Endothelial cell of umbilical vein (primary cell): ENCODE results near the gene DAB2IP. TPM values are rescaled to one million over a fixed set of nuclear protein-coding genes. Genes with fewer than 3 reads are reported as not detected.

ENCODE experiments used
- BruUV-seq: library from RNA; stranded (reverse); fragments of 400-500 nt; replicated peaks from 2 replicates; lab custom pipeline; 2021; lab: Mats Ljungman, UMichigan
- CTCF ChIA-PET: fragments of 300-600, 350-600 bp; sonication (Branson Sonifier 250); formaldehyde crosslinking; loops from one replicate; lab custom pipeline; 2021; ENCODE audit warnings: antibody characterized with exemption, inconsistent platforms; lab: Charles Lee
- POLR2A ChIA-PET: fragments of 300-600, 350-600 bp; sonication (Branson Sonifier 250); formaldehyde crosslinking; loops from one replicate; lab custom pipeline; 2021; ENCODE audit warnings: antibody characterized with exemption, inconsistent platforms; lab: Charles Lee
- DNase-seq: peaks from one replicate; pipeline ENCODE4 v3.0.0-alpha.2; 2011; ENCODE audit warnings: low read depth, low spot score
- FAIRE-seq: peaks from 2 replicates; lab custom pipeline; 2011; peaks lifted over from hg19 to GRCh38; lab: Jason Lieb, UNC
- H2AFZ ChIP-seq: 2 replicates; pipeline ENCODE4 v1.6.0; 2012; ENCODE audit warnings: low read depth, low read length, control low read depth, inconsistent platforms
- H3K27ac ChIP-seq: 2 replicates; pipeline ENCODE4 v1.5.1; 2011; ENCODE audit warnings: low read depth, mild to moderate bottlenecking, control low read depth, low read length, moderate library complexity; ENCODE audit not compliant: insufficient read depth
- H3K27me3 ChIP-seq, 2 experiments: 2 replicates each; pipeline versions ENCODE4 v1.6.0 to v1.6.1; 2011; ENCODE audit warnings: low read length in 2 of 2, mixed read lengths in 1 of 2; ENCODE audit not compliant: control insufficient read depth in 2 of 2, insufficient read depth in 2 of 2
- H3K36me3 ChIP-seq, 2 experiments: 2 replicates in 1 of 2; 3 replicates in 1 of 2; pipeline ENCODE4 v1.5.1; 2011; ENCODE audit warnings: low read length in 2 of 2, mild to moderate bottlenecking in 1 of 2, moderate library complexity in 1 of 2; ENCODE audit not compliant: control insufficient read depth in 2 of 2, insufficient read depth in 2 of 2; ENCODE audit errors: extremely low read depth in 1 of 2
- H3K4me1 ChIP-seq: 3 replicates; pipeline ENCODE4 v1.5.1; 2011; ENCODE audit warnings: mild to moderate bottlenecking, low read length; ENCODE audit not compliant: control insufficient read depth, insufficient read depth; ENCODE audit errors: extremely low read depth
- H3K4me2 ChIP-seq: 2 replicates; pipeline ENCODE4 v1.6.1; 2011; ENCODE audit warnings: low read length, control low read depth, mixed read lengths; ENCODE audit not compliant: insufficient read depth
- H3K4me3 ChIP-seq, 3 experiments: fragments of 200-600 bp in 1 of 3; sonication (generic), shearing (Covaris generic) in 1 of 3; replicated peaks in 1 of 3; 2 replicates each; pipeline ENCODE4 v1.5.1; 2011 to 2016; ENCODE audit warnings: control low read depth in 3 of 3, low read length in 3 of 3, mild to moderate bottlenecking in 2 of 3, inconsistent platforms in 1 of 3, low read depth in 1 of 3, moderate library complexity in 1 of 3; ENCODE audit not compliant: insufficient read depth in 1 of 3
- H3K79me2 ChIP-seq: 2 replicates; pipeline ENCODE4 v1.6.0; 2012; ENCODE audit warnings: low read length, inconsistent platforms; ENCODE audit not compliant: control insufficient read depth, insufficient read depth
- H3K9ac ChIP-seq: replicated peaks from 2 replicates; pipeline ENCODE3; 2011; ENCODE audit warnings: low read length, control low read depth; ENCODE audit not compliant: insufficient read depth; ENCODE audit errors: extremely low read depth
- H3K9me1 ChIP-seq: replicated peaks from 3 replicates; pipeline ENCODE4 v1.6.0; 2011; ENCODE audit warnings: mild to moderate bottlenecking, low read length; ENCODE audit not compliant: control insufficient read depth, insufficient read depth; ENCODE audit errors: extremely low read depth
- H3K9me3 ChIP-seq: replicated peaks from 2 replicates; pipeline ENCODE4 v1.5.1; 2012; ENCODE audit warnings: low read length, inconsistent platforms; ENCODE audit not compliant: control insufficient read depth, insufficient read depth
- H4K20me1 ChIP-seq: replicated peaks from 2 replicates; pipeline ENCODE3; 2011; ENCODE audit warnings: mild to moderate bottlenecking, low read length; ENCODE audit not compliant: control insufficient read depth, insufficient read depth; ENCODE audit errors: extremely low read depth
- GATA2 ChIP-seq: IDR thresholded peaks from 2 replicates; pipeline ENCODE4 v1.7.0; 2011; ENCODE audit warnings: low read depth, mild to moderate bottlenecking, moderate library complexity, mixed read lengths, low read length; ENCODE audit not compliant: insufficient read length, insufficient read depth
- JUN ChIP-seq: IDR thresholded peaks from 2 replicates; pipeline ENCODE4 v1.6.1; 2011; ENCODE audit warnings: borderline replicate concordance, low read depth; ENCODE audit not compliant: insufficient read length, insufficient read depth
- MYC ChIP-seq: IDR thresholded peaks from one replicate; pipeline ENCODE4 v1.6.1; 2011; ENCODE audit warnings: mild to moderate bottlenecking, low read depth, low read length
- POLR2A ChIP-seq: IDR thresholded peaks from 2 replicates; pipeline ENCODE4 v1.6.1; 2012; ENCODE audit warnings: low read depth, mild to moderate bottlenecking, control low read depth, low read length
- POLR2AphosphoS5 ChIP-seq: IDR thresholded peaks from 2 replicates; pipeline ENCODE4 v1.6.1; 2012; ENCODE audit warnings: low read depth, mild to moderate bottlenecking, control low read depth, low read length, moderate library complexity; ENCODE audit not compliant: insufficient read depth
- dilution Hi-C: fragments of 300-500 bp; cut with MboI; formaldehyde crosslinking; loops from one replicate; pipeline ENCODE4 v1.15.0; 2019; ENCODE audit warnings: low sequenced_read_pairs; ENCODE audit not compliant: extremely low pct_ligation_motif_present
- intact Hi-C: fragments of 100-400 bp; cut with micrococcal nuclease; formaldehyde crosslinking; loops from one replicate; pipeline ENCODE4 v1.10.0; 2022
- polyA plus RNA-seq, 4 experiments: library from polyadenylated mRNA; depleted of rRNA in 3 of 4; stranded (reverse) in 3 of 4; unstranded in 1 of 4; fragments of >200 nt; gene quantifications; 2 replicates each; pipeline versions ENCODE4 v1.2.1 to v1.2.3, GENCODE V29; 2011 to 2012; ENCODE audit warnings: missing spikeins in 1 of 4
- total RNA-seq: library from RNA; stranded (reverse); gene quantifications from 2 replicates; pipeline ENCODE4 v1.2.3, GENCODE V29; 2021
- TF ChIP-seq, protein P1 (sequence below): IDR thresholded peaks from 2 replicates; pipeline ENCODE4 v1.6.1; 2011; ENCODE audit not compliant: insufficient read depth, insufficient read length
- TF ChIP-seq, protein P2 (sequence below), 2 donors: IDR thresholded peaks; 1 replicate in 1 of 2; 2 replicates in 1 of 2; pipeline ENCODE4 v1.5.1; 2011; ENCODE audit warnings: low read length in 2 of 2, mild to moderate bottlenecking in 2 of 2, moderate library complexity in 2 of 2, control low read depth in 1 of 2, inconsistent platforms in 1 of 2, low read depth in 1 of 2; ENCODE audit not compliant: insufficient read depth in 1 of 2; ENCODE audit errors: extremely low read depth in 1 of 2

DAB2IP gene
- total and polyA plus RNA-seq, 2 donors (not counting 3 experiments of a cell fraction or from before 2014, with no cell fraction given), result 29.2 to 53.6 TPM

DNA sequence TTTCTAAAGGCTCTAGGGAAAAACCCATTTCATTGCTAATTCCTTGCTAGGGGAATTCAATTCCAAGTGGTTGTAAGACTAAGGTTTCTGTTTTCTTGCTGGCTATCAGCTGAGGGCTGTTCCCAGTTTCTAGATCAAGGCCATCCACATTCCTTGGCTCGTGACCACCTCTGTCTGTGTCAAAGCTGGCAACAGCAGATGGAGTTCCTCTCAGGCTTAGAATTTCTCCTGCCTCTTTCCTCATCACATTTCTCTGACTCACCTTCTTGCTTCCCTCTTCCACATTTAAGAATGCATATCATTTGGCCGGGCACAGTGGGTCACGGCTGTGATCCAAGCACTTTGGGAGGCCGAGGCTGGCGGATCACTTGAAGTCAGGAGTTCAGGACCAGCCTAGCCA is 19.0 kb downstream of the DAB2IP start:
- no peak for FAIRE-seq
- no peaks in the 10 kb centered on the region for H3K36me3 ChIP-seq
- no peak overlapping the region for H3K4me3 ChIP-seq
- DNase-seq, result no peak
- no peak for TF ChIP-seq GATA2
- TF ChIP-seq, protein P1, sequence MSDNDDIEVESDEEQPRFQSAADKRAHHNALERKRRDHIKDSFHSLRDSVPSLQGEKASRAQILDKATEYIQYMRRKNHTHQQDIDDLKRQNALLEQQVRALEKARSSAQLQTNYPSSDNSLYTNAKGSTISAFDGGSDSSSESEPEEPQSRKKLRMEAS, result no peak
- no peak for TF ChIP-seq POLR2AphosphoS5
- no peak for TF ChIP-seq JUN
- no peaks in the 10 kb centered on the region for H3K79me2 ChIP-seq
- no peaks in the 10 kb centered on the region for H3K9me1 ChIP-seq
- no peak overlapping the region for H3K27ac ChIP-seq
- no peak overlapping the region for H3K9ac ChIP-seq
- H4K20me1 ChIP-seq, result no peaks in the 10 kb centered on the region
- ChIA-PET CTCF (interaction anchor here (1.7 kb wide), 1 partner anchor 13 kb away, joined by 7 read pairs; no protein-coding TSS in a partner anchor), POLR2A (no interaction called here)
- H2AFZ ChIP-seq, result no peak overlapping the region
- dilution Hi-C loops (no loop called here), intact Hi-C loops (no loop called here)
- H3K4me2 ChIP-seq, result no peak overlapping the region
- no peaks in the 10 kb centered on the region for H3K9me3 ChIP-seq
- H3K27me3 ChIP-seq, result no peaks in the 10 kb centered on the region
- BruUV-seq, result no TSS peak
- H3K4me1 ChIP-seq, result peaks cover 7% of the 10 kb centered on the region

DNA sequence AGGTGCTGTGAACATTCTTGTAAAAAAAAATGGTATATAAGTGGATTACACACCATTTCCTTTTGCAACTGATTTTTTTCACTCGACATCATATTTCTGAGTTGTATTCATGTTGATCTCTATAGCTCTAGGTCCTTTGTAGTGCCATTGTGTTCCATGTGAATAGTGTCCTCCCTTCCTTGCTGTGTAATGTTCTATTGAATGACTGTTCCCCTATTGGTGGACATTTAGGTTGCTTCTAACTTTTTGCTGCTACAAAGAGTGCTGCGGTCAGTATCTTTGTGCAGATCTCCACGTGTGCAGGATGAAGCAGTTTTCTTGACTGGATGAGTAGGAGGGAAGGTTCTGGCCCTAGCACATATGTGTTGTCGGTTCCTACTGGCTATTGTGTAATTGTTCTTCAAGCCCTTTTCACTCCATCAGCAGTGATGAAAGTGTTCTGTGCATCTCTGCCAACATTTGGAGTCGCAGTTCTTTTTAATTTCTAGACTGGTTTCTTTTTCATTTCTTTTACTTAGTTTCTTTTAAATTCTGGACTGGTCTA is 20.2 kb downstream of the DAB2IP start:
- Histone ChIP-seq H3K9ac (no peak overlapping the region), H3K4me2 (no peak overlapping the region), H3K9me1 (no peaks in the 10 kb centered on the region), H3K36me3 (no peaks in the 10 kb centered on the region), H3K9me3 (no peaks in the 10 kb centered on the region), H3K79me2 (no peaks in the 10 kb centered on the region), H3K4me1 (peaks cover 7% of the 10 kb centered on the region), H2AFZ (no peak overlapping the region), H3K27ac (no peak overlapping the region), H3K4me3 (no peak overlapping the region), H4K20me1 (no peaks in the 10 kb centered on the region), H3K27me3 (no peaks in the 10 kb centered on the region)
- dilution Hi-C loops, result no loop called here
- no TSS peak for BruUV-seq
- DNase-seq, result no peak
- TF ChIP-seq MYC (no peak), POLR2A (no peak)
- TF ChIP-seq, protein P2, sequence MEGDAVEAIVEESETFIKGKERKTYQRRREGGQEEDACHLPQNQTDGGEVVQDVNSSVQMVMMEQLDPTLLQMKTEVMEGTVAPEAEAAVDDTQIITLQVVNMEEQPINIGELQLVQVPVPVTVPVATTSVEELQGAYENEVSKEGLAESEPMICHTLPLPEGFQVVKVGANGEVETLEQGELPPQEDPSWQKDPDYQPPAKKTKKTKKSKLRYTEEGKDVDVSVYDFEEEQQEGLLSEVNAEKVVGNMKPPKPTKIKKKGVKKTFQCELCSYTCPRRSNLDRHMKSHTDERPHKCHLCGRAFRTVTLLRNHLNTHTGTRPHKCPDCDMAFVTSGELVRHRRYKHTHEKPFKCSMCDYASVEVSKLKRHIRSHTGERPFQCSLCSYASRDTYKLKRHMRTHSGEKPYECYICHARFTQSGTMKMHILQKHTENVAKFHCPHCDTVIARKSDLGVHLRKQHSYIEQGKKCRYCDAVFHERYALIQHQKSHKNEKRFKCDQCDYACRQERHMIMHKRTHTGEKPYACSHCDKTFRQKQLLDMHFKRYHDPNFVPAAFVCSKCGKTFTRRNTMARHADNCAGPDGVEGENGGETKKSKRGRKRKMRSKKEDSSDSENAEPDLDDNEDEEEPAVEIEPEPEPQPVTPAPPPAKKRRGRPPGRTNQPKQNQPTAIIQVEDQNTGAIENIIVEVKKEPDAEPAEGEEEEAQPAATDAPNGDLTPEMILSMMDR (IDR thresholded peaks at IDR 0.05; ENCODE audit: extremely low read depth in 1 of 2, insufficient read depth in 1 of 2, low read depth in 1 of 2, low read length in 2 of 2), result no peak
- FAIRE-seq, result no peak
- POLR2A ChIA-PET, result no interaction called here
- intact Hi-C loops, result loop anchor here (1.0 kb wide), 1 partner anchor 19 kb away; no protein-coding TSS in a partner anchor
- CTCF ChIA-PET, result interaction anchor here (0.6 to 1.7 kb wide), 2 partner anchors 9 to 12 kb away, joined by 3 to 7 read pairs; no protein-coding TSS in a partner anchor
